ENCODE results near the gene SLC2A14. TPM values are rescaled to one million over a fixed set of nuclear protein-coding genes. Genes with fewer than 3 reads are reported as not detected.
"Not testable (repeated sequence)": the region's sequence is repeated elsewhere in the genome, so short reads cannot be mapped to it uniquely, and the experiment has no call there.

The SLC2A14 gene
- total and polyA plus RNA-seq, 2 experiments from 2014 or later, result 6.1 to 6.6 TPM

DNA sequence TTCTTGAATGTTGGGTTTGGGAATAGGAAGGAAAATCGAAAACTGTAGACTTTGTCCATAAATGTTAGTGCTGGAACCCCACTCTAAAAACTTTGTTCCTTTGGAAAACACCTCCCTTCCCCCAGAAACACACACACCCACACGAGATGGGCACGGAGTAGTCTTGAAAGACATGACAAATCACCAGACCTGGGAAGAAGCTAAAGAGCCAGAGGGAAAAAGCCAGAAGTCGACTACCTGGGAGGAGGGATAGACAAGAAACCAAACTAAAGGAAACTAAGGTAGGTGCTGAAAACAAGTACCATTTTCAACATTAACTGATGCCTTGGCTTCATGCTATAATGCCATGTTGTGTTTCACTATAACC, 84.4 kb downstream of the SLC2A14 start:
- Histone ChIP-seq H3K27me3 (peaks cover 19% of the 10 kb centered on the region), H2AFZ (no peak overlapping the region), H3K27ac (no peak overlapping the region), H3K9me2 (replicated peaks; ENCODE audit: insufficient read depth) (no peaks in the 10 kb centered on the region), H3K4me3 (no peak overlapping the region), H3K79me2 (no peaks in the 10 kb centered on the region), H4K20me1 (ENCODE audit: insufficient read depth, poor library complexity, severe bottlenecking) (no peaks in the 10 kb centered on the region), H3K4me1 (ENCODE audit: insufficient read depth) (no peaks in the 10 kb centered on the region), H3K36me3 (replicated peaks; ENCODE audit: insufficient read depth, low read depth) (no peaks in the 10 kb centered on the region), H3K9me3 (ENCODE audit: low read depth) (no peaks in the 10 kb centered on the region), H3K4me2 (no peak overlapping the region)
- TF ChIP-seq EZH2 (IDR thresholded peaks at IDR 0.05; ENCODE audit: borderline replicate concordance), result no peak
- TF ChIP-seq, protein P1, sequence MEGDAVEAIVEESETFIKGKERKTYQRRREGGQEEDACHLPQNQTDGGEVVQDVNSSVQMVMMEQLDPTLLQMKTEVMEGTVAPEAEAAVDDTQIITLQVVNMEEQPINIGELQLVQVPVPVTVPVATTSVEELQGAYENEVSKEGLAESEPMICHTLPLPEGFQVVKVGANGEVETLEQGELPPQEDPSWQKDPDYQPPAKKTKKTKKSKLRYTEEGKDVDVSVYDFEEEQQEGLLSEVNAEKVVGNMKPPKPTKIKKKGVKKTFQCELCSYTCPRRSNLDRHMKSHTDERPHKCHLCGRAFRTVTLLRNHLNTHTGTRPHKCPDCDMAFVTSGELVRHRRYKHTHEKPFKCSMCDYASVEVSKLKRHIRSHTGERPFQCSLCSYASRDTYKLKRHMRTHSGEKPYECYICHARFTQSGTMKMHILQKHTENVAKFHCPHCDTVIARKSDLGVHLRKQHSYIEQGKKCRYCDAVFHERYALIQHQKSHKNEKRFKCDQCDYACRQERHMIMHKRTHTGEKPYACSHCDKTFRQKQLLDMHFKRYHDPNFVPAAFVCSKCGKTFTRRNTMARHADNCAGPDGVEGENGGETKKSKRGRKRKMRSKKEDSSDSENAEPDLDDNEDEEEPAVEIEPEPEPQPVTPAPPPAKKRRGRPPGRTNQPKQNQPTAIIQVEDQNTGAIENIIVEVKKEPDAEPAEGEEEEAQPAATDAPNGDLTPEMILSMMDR (IDR thresholded peaks at IDR 0.05; ENCODE audit: poor library complexity), result no peak
- TF ChIP-seq EZH2phosphoT487 (IDR thresholded peaks at IDR 0.05; ENCODE audit: low read depth, severe bottlenecking, unreplicated experiment), result no peak
- WGBS (ENCODE audit: low lambda C conversion rate, missing lambda C conversion rate), result 18% methylated on average over 4 of the region's 4 CpGs
- DNase-seq (ENCODE audit: low spot score), result no peak

- H3K4me2 ChIP-seq, result no peak overlapping the region
- H3K4me1 ChIP-seq (ENCODE audit: insufficient read depth), result no peaks in the 10 kb centered on the region
- H4K20me1 ChIP-seq (ENCODE audit: insufficient read depth, poor library complexity, severe bottlenecking), result no peaks in the 10 kb centered on the region
- no peaks in the 10 kb centered on the region for H3K36me3 ChIP-seq (replicated peaks; ENCODE audit: insufficient read depth, low read depth)
- no peak overlapping the region for H3K27ac ChIP-seq
- no peaks in the 10 kb centered on the region for H3K9me3 ChIP-seq (ENCODE audit: low read depth)
- no peak for DNase-seq (ENCODE audit: low spot score)
- H3K4me3 ChIP-seq, result no peak overlapping the region
- TF ChIP-seq, protein P1 (IDR thresholded peaks at IDR 0.05; ENCODE audit: poor library complexity), result no peak
- TF ChIP-seq EZH2phosphoT487 (IDR thresholded peaks at IDR 0.05; ENCODE audit: low read depth, severe bottlenecking, unreplicated experiment) (no peak), EZH2 (IDR thresholded peaks at IDR 0.05; ENCODE audit: borderline replicate concordance) (no peak)
- peaks cover 19% of the 10 kb centered on the region for H3K27me3 ChIP-seq
- H2AFZ ChIP-seq, result no peak overlapping the region
- 34% methylated on average over 13 of the region's 13 CpGs for WGBS (ENCODE audit: low lambda C conversion rate, missing lambda C conversion rate)
- H3K9me2 ChIP-seq (replicated peaks; ENCODE audit: insufficient read depth), result no peaks in the 10 kb centered on the region
- no peaks in the 10 kb centered on the region for H3K79me2 ChIP-seq
Measured at GRCh38 chr12:7787574-7788293, 85.0 kb downstream of the SLC2A14 start.

DNA sequence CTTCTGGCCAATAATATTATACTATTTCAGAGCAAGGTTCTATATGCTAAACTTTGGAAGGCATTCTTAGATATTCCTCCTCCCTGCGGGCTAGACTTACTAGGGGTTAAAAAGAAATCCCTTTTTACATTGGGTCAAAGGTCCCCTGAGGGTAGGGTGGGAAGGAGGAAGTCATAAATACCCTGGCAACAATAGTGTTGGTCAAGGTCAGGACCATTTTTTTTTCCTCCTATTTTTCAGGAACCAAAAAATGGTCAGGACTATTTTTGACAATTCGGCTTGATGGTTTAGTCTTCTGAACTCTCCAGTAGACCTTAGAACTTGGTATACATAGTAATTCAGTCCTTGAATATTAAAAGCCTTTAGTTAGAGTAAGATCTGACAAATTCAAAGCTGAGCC, 88.0 kb downstream of the SLC2A14 start:
- Histone ChIP-seq H3K4me3 (no peak overlapping the region), H4K20me1 (ENCODE audit: insufficient read depth, poor library complexity, severe bottlenecking) (no peaks in the 10 kb centered on the region), H3K9me3 (ENCODE audit: low read depth) (no peaks in the 10 kb centered on the region), H3K27ac (no peak overlapping the region), H2AFZ (no peak overlapping the region), H3K36me3 (replicated peaks; ENCODE audit: insufficient read depth, low read depth) (no peaks in the 10 kb centered on the region), H3K27me3 (peaks cover 16% of the 10 kb centered on the region), H3K79me2 (no peaks in the 10 kb centered on the region), H3K4me2 (no peak overlapping the region), H3K9me2 (replicated peaks; ENCODE audit: insufficient read depth) (no peaks in the 10 kb centered on the region), H3K4me1 (ENCODE audit: insufficient read depth) (no peaks in the 10 kb centered on the region)
- TF ChIP-seq, protein P1 (IDR thresholded peaks at IDR 0.05; ENCODE audit: poor library complexity), result no peak
- no peak for TF ChIP-seq EZH2 (IDR thresholded peaks at IDR 0.05; ENCODE audit: borderline replicate concordance)
- TF ChIP-seq EZH2phosphoT487 (IDR thresholded peaks at IDR 0.05; ENCODE audit: low read depth, severe bottlenecking, unreplicated experiment), result no peak
- 72% methylated on average over 2 of the region's 2 CpGs for WGBS (ENCODE audit: low lambda C conversion rate, missing lambda C conversion rate)
- DNase-seq (ENCODE audit: low spot score), result no peak

DNA sequence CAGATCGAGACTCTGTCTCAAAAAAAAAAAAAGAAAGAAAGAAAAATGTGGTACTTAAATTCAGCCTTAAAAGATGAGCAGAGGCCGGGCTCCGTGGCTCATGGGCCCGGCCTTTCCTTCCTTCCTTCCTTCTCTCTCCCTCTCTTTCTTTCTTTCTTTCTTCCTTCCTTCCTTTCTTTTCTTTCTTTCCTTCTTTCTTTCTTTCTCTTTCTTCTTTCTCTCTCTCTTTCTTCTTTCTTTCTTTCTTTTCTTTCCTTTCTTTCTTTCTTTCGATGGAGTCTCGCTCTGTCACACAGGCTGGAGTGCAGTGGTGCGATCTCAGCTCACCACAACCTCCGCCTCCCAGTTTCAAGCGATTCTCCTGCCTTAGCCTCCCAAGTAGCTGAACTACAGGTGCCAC, 89.3 kb downstream of the SLC2A14 start:
- not testable (repeated sequence) for H3K36me3 ChIP-seq (replicated peaks; ENCODE audit: insufficient read depth, low read depth); H3K4me1 ChIP-seq (ENCODE audit: insufficient read depth); H2AFZ ChIP-seq; H3K4me3 ChIP-seq; DNase-seq (ENCODE audit: low spot score); H3K4me2 ChIP-seq; H4K20me1 ChIP-seq (ENCODE audit: insufficient read depth, poor library complexity, severe bottlenecking); H3K27ac ChIP-seq; H3K79me2 ChIP-seq; H3K9me3 ChIP-seq (ENCODE audit: low read depth); H3K9me2 ChIP-seq (replicated peaks; ENCODE audit: insufficient read depth)
- peaks cover 12% of the 10 kb centered on the region for H3K27me3 ChIP-seq
- 87% methylated on average over 8 of the region's 9 CpGs for WGBS (ENCODE audit: low lambda C conversion rate, missing lambda C conversion rate)

All from hepatocyte (in vitro differentiated cells).